Body of pancreas (tissue), 4 donors: ENCODE data around the gene OR10G4.

Experiments
- CTCF ChIP-seq, 7 experiments: fragments of 450-650 bp in 4 of 7; fragments of 200-600 bp in 3 of 7; sonication (generic) in 3 of 7; IDR thresholded peaks; one replicate each; pipeline ENCODE4 v1.5.1; 2016 to 2019; ENCODE audit warnings: antibody characterized with exemption in 7 of 7
- POLR2A ChIP-seq, 3 donors: fragments of 450-650 bp; IDR thresholded peaks; one replicate each; pipeline ENCODE4 v1.6.1; 2016; ENCODE audit warnings: antibody characterized with exemption in 3 of 3, mild to moderate bottlenecking in 2 of 3

- TF ChIP-seq POLR2A (IDR thresholded peaks at IDR 0.05) (no peak), CTCF (IDR thresholded peaks at IDR 0.05) (no peak)
Measured at GRCh38 chr11:124052966-124053365, 40.2 kb downstream of the OR10G4 start.
